ENCODE measurements around the gene CA10.

The CA10 gene

DNA sequence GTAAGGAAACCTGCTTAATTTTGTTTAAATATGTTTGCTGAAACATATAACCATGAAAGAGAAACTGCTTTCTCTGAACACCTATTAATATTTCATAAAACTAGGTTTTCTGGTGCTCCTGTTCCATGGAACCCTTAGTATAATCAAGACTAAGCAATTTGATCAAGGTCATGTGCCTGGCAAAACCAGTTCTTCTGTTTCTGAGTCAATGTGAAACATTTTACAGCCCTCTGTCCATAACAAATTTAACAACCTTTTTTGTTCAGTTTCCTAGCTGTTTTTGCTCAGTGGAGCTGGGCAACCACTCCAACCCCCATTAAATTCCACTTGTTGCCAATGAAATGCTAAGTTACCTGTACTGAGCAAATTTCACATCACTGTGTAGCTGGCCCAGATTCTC, 344.0 kb downstream of the CA10 start:
- DNase-seq = no peak
- in situ Hi-C loops (cut with HindIII; ENCODE audit: low pct_ligation_motif_present, low pct_unique_long_range_greater_than_20kb, low sequenced_read_pairs) = no loop called here

DNA sequence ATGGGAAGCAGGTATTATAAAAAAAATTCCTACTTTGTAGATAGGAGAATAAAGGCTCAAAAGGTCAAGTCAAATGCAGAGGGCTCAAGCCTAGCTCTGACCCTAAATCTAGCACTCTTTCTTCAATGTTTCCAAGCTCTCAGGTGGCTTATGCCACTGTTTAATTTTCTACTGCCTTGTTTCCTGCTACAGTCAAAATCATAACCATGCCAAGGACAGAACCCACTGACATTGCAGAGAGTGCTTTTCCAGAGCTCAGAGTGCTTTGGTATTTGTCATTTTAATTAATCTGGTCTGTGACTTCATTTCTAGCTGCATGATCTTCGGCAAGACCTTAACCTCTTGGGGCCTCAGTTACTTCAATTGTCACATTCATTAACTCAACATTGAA, 344.7 kb downstream of the CA10 start:
- no peak for DNase-seq
- in situ Hi-C loops (cut with HindIII; ENCODE audit: low pct_ligation_motif_present, low pct_unique_long_range_greater_than_20kb, low sequenced_read_pairs) = no loop called here

DNA sequence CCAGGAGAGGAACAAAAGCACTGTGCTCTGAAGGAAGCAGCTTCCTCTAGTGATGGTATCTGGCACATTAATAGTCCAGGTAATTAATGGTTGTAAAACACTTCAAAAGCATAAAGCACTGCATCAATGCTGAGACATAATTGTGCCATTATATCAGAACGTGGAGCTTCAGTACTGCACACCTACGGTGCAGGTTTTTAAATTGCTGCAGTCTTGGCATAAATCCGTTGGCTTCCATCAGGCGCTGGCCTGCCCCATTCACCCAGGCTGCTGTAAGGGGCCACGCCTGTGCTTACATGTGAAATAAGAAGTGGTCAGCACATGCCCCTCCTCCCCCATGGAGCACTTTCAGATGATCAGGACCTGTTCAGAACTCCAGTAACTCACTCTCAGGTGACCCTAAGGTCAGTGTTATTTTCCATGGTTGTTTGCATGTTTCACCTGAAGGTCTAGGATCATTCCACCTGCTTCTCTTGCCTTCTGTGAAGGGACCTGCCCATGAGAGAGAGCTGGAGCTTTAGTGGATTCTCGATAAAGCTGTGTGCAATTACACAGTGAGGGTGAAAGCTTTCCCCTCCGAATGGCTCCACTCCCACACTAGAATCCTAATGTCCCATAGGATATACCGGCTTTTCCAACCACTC, 345.3 kb downstream of the CA10 start:
- no peak for DNase-seq
- in situ Hi-C loops (cut with HindIII; ENCODE audit: low pct_ligation_motif_present, low pct_unique_long_range_greater_than_20kb, low sequenced_read_pairs) = no loop called here

DNA sequence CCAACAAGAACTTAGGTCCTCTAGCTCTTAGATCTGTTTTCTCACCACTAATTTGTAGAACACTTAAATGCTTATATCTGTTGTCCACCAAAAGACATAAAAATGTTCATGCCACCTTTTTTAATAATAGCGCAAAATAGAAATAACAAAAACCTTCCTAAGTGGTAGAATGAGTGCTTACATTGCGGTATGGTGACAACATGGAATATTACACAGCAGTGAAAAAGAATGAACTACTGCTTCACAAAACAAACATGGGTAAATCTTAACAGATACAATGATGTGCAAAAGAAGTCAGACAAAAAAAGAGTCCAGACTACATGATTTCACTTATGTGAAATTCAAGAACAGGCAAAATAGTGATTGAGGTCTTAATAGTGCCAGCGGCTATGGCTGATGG, 351.1 kb downstream of the CA10 start:
- in situ Hi-C loops (cut with HindIII; ENCODE audit: low pct_ligation_motif_present, low pct_unique_long_range_greater_than_20kb, low sequenced_read_pairs) = no loop called here
- no peak for DNase-seq

DNA sequence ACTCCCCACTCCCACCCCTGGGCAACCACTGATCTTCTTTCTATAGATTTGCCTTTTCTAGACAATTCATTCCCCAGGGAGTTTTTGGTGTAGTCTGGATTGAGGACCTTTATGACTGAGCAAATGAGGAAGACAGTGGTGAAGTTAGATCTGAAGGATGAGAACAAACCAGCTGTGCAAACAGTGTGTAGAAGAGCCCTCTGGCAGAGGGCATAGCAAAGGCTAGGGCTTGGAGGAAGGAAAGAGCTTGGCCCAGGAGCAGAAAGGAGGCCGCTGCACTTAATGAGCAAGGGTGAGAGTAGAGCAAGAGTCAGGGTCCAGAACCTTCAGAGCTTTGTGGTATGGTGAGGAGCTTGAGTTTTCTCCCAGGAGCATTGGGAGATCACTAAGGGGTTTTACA, 352.7 kb downstream of the CA10 start:
- DNase-seq = no peak
- in situ Hi-C loops (cut with HindIII; ENCODE audit: low pct_ligation_motif_present, low pct_unique_long_range_greater_than_20kb, low sequenced_read_pairs) = no loop called here

DNA sequence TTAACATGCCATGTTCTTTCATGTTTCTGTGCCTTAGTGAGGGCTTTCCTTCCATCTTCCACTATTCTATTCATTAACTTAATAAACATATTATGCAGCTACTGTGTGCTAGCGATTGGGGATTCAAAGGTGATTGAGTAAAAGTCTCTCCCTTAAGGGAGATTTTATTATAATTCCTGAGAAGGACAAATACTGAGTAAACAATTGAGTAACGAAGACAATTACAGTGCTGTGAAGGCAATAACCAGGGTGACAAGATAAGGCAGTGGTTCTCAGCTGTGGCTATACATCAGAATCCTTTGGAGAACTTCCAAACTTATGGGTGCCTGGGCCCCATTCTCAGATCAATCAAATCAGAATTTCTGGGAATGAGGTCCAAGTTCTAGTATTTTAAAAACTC, 353.3 kb downstream of the CA10 start:
- in situ Hi-C loops (cut with HindIII; ENCODE audit: low pct_ligation_motif_present, low pct_unique_long_range_greater_than_20kb, low sequenced_read_pairs) = no loop called here
- DNase-seq = no peak

DNA sequence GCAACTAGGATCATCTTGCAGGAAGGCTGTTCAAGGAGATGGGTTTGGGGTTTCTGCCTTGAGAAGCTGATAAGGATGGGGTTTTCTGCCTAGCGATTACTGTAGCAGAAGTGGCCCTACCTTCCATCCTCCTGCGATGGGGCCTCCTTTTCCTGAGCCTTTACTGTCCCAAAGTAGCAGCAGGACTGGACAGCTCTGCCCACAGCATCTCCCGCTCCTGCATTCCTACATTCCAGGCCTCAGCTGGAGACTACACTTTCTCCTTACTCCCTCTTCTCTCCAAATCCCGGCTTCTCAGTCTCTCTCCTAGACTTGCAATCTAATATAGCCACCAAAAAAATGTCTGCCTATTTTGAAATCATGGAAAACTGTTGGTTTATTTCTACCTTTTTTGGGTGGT, 355.4 kb downstream of the CA10 start:
- no peak for DNase-seq
- in situ Hi-C loops (cut with HindIII; ENCODE audit: low pct_ligation_motif_present, low pct_unique_long_range_greater_than_20kb, low sequenced_read_pairs) = no loop called here

DNA sequence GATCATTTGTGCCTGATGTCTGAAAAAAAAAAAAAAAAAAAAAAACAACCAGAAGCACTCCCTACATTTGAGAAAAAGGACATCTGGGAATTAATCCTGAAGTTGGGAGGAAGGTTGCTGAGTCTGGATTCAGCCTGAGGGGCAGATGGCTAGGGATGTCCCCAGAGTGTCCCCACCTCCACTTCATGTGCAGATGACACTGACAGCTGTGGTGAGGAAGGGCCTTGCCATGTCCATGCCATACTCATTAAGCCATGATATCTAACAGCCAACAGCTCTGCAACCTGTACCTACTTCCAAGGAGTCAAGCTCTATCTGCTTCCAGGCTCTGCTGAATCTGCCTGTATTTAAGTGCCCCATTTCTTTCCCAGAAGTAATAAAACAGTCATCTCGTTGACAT, 356.0 kb downstream of the CA10 start:
- DNase-seq = no peak
- in situ Hi-C loops (cut with HindIII; ENCODE audit: low pct_ligation_motif_present, low pct_unique_long_range_greater_than_20kb, low sequenced_read_pairs) = no loop called here

DNA sequence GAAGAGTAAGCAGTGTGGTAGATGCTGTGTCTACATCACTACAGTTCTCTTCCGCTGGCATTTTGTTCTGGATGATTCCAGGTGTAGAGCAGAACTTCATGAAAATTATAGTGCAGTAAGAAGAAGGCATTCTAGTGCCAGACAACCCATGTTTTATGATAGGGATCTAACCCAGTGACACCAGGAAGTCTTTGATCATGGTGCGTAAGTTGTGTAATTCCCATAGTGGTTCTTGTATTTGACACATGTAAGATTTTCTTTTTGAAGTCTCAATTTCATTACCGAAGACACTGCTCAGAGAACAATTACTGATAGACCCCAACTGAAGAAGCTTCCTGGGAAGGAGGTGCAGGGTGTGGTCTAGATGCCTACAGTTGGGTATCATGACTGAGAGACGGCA, 356.9 kb downstream of the CA10 start:
- DNase-seq = no peak
- in situ Hi-C loops (cut with HindIII; ENCODE audit: low pct_ligation_motif_present, low pct_unique_long_range_greater_than_20kb, low sequenced_read_pairs) = no loop called here

DNA sequence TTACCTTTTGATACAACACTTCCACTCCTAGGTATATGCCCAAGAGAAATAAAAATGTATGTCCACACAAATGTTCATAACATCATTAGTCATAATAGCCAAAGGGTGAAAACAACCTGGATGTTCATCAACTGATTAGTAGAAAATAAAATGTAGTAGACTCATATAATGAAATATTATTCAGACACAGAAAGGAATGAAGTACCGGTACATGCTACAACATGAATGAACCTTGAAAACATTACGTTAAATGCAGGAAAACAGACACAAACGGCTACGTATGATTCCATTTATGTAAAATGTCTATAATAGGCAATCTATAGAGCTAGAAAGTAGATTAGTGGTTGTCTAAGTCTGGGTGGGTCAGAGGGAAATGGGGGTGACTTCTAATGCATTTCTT, 358.5 kb downstream of the CA10 start:
- in situ Hi-C loops (cut with HindIII; ENCODE audit: low pct_ligation_motif_present, low pct_unique_long_range_greater_than_20kb, low sequenced_read_pairs) = no loop called here
- no peak for DNase-seq

DNA sequence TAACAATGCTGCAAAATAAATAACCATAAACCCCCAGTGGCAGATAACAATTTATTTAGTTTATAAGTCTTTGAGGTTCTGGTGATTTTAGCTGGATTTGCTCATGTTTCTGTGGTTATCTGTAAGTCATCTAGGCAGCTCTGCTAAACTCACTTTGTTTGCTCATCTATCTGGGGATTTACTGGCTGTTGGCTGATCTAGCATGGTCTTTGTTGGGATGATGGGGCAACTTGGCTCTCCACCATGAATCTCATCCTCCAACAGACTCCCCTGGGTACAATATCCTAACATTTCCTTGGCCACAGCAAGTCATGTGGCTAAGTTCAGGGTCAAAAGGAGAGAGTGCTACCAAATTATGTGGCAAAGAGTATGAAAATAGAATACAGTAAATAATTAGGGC, 359.3 kb downstream of the CA10 start:
- in situ Hi-C loops (cut with HindIII; ENCODE audit: low pct_ligation_motif_present, low pct_unique_long_range_greater_than_20kb, low sequenced_read_pairs) = no loop called here

DNA sequence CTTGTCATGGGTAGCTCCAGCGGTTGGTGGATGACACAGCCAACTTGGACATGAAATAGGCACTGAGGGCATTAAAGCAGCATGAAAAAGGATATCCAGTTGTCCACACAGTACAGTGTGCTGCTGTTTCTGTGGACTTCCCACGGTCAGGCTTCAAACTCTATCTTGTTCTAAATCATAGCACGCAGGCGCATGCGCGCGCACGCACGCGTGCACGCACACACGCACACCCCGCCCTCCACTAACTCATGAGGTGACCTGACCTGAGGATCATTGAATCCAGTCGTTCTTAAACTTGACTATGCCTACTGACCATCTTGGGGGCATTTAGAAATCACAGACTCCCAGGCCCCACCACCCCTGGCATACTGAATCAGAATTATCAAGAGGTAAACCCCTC, 361.4 kb downstream of the CA10 start:
- in situ Hi-C loops (cut with HindIII; ENCODE audit: low pct_ligation_motif_present, low pct_unique_long_range_greater_than_20kb, low sequenced_read_pairs) = no loop called here
- no peak for DNase-seq

More for the DNA sequence above, 359.3 kb downstream of the CA10 start:
- no peak for DNase-seq

DNA sequence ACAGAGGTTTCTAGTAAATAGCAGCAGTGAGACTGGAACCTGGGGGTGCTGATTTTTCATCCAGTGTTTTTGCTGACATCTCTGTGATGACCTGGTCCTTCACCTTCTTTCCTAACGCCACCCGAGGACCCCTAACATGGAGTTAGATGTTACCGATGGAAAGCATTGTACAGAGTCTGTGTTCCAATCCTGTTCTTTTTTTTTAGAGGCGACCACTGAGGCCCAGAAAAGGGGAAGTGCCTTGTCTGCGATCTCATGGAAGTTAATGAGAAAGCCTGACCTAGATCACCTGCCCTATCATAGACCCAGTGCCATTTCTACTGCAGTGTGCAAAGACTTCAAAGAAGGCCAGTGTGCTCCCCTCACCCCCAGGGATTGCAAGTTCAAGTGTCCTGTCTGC, 362.5 kb downstream of the CA10 start:
- in situ Hi-C loops (cut with HindIII; ENCODE audit: low pct_ligation_motif_present, low pct_unique_long_range_greater_than_20kb, low sequenced_read_pairs) = no loop called here
- no peak for DNase-seq

DNA sequence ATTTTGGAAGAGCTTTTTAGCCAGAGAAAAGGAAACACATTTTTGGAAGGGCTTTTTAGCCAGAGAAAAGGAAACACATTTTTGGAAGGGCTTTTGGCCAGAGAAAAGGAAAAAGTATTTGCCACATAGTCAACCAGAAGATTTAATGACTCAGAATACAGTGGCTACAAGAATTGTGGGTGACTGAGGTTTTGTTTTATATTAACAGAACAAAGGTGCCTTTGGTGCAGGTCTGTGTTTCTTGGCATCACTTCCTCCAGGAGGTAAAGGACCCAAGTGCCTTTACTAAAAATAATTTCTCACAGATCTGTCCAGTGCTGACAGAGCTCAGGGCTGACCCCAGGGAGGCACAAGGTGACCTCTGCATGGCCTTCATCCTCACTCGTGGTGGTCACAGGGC, 363.1 kb downstream of the CA10 start:
- in situ Hi-C loops (cut with HindIII; ENCODE audit: low pct_ligation_motif_present, low pct_unique_long_range_greater_than_20kb, low sequenced_read_pairs) = no loop called here
- DNase-seq = no peak

DNA sequence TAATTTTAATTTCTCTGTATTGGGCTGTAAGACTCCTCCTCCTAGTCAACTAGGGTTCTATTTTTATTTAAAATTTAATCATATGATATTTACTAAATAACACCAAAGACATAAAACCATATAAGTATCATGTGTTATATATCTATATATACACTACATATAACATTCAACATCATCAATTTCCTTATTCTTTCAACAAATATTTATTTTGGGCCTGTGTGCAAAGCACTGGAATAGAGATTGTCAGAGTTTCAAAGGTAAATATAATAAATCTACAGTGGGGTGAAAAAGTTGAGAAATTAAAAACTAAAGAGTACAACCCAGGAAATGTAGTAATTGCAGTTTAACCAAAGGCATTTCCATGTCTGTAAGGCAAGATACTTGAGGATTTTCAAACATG, 364.0 kb downstream of the CA10 start:
- in situ Hi-C loops (cut with HindIII; ENCODE audit: low pct_ligation_motif_present, low pct_unique_long_range_greater_than_20kb, low sequenced_read_pairs) = no loop called here
- DNase-seq = no peak

DNA sequence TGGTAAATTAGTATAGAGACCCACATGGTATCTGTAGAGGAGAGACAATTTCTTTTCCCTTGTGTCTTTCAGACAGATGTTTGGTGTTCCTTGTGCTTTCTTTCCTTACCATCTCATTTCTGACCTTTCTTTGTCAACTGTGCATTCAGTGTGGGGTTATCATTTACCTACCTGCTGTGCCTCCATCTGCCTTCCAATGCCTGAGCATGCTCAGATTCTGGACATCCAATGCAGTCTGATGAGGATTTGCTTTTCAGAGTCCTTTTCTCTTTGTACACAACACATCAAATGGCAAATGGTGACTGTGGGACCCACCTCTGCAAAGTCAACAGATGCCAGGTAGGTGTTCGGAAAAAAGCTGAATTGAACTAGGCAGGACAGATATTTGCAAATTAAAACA, 364.8 kb downstream of the CA10 start:
- no peak for DNase-seq
- in situ Hi-C loops (cut with HindIII; ENCODE audit: low pct_ligation_motif_present, low pct_unique_long_range_greater_than_20kb, low sequenced_read_pairs) = no loop called here

DNA sequence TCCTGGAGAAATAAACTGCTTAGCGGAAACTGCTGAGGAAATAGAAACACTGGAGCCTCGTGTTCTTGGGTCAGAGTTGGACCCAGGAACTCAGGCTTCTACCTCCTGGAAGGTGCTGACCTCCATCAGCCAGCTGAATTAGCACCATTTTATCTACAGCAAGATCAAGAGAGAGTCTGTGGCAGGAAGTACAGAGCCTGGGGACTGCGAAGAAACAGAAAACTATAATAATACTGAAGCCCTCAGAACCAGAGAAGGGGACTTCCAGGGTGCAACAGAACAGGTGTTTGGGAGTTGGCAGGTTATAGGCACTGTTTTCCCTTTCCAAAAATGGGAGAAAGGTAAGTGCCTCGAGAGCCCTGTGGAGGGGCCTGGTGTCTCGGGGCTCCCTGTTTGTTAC, 379.7 kb downstream of the CA10 start:
- DNase-seq = no peak
- in situ Hi-C loops (cut with HindIII; ENCODE audit: low pct_ligation_motif_present, low pct_unique_long_range_greater_than_20kb, low sequenced_read_pairs) = no loop called here

DNA sequence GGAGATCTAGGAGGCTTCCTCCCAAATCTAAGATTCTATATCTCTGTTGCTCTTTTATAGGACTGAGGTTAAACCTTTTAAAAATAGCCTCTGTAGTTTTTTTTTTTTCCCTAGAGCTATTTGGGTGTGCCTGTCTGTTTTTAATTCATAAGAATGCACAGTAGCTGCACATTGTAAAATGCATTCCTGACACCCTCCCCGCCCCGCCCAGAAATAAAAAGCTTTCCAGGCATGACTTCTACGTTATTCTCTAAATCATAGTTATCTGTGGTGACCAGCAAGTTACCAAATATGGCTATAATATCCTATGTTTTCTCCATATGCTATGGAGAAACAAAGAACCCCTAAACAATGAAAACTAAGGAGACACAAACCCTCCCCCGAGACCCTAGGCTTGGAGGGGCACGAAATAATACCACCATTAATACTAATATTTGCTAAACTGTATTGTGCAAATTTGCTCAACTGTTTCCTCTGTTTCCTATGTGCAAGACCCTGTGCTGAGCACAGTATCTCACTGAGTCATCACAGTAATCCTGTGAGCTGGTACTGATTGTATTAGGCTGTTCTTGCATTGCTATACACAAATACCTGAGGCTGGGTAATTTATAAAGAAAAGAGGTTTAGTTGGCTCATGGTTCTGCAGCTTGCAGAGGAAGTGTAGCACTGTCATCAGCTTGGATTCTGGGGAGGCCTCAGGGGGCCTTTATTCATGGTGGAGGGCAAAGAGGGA, 388.3 kb downstream of the CA10 start:
- in situ Hi-C loops (cut with HindIII; ENCODE audit: low pct_ligation_motif_present, low pct_unique_long_range_greater_than_20kb, low sequenced_read_pairs) = no loop called here
- DNase-seq = no peak

DNA sequence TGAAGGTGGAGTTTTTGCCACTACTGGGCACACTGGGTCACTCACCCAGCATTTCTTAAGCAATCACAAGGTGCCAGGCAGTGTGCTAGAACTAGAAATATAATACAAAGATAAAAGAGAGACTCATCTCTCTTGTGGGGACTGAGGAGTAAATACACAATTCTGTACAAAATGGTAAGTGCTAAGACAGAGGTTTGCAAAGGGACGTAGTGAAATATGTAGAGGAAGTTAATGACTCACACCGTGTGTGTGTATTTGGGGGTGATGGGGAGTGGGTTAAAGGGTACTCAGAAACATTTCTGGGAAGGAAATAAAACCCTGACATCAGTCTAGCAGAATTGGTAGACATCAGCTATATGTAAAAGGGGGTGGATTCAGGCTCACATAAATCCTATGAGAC, 389.3 kb downstream of the CA10 start:
- in situ Hi-C loops (cut with HindIII; ENCODE audit: low pct_ligation_motif_present, low pct_unique_long_range_greater_than_20kb, low sequenced_read_pairs) = no loop called here
- no peak for DNase-seq

DNA sequence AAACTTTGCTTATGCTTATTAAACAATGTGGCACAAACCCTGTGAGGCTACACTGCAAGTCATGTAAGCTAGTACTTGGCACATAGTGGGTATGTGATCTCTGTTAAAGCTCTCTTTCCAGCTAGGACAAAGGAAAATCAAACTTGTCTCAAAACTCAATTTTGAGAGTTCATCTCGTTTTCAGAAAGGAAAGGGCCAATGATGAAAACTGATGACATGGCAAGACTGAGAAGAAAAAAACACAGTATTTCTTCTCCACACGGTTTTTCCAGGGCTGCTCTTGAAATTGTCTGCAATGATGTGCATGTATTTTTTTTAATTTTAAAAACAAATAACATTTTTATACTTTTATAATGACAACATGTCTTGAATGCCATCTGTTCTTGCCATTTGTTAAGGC, 389.8 kb downstream of the CA10 start:
- in situ Hi-C loops (cut with HindIII; ENCODE audit: low pct_ligation_motif_present, low pct_unique_long_range_greater_than_20kb, low sequenced_read_pairs) = no loop called here
- no peak for DNase-seq

DNA sequence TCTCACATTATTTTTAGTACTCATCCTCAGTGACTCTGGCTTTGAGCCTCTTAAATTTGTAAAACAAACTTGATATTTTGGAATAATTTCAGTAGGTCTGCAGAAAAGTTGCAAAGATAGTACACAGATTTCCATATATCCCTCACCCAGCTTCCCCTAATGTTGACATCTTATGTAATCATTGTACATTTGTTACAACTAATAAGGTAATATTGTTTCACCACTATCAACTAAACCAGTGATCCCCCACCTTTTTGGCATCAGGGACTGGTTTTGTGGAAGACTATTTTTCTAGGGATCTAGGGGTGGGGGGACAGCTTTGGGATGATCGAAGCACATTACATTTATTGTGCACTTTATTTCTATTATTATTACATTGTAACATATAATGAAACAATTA, 391.2 kb downstream of the CA10 start:
- in situ Hi-C loops (cut with HindIII; ENCODE audit: low pct_ligation_motif_present, low pct_unique_long_range_greater_than_20kb, low sequenced_read_pairs) = no loop called here

More for the DNA sequence above, 391.2 kb downstream of the CA10 start:
- DNase-seq = no peak
